T-helper 1 cell (primary cell): Measurements from ENCODE around the gene IMPACT.
A peak's percentile ranks its signal among the peaks of the same experiment; 100 is the strongest.

Source experiments
- DNase-seq, 5 donors: peaks; one replicate each; pipeline ENCODE4 v3.0.0-alpha.2; 2012 to 2020

IMPACT gene

GRCh38 chr18:24482821-24483220, 56.4 kb downstream of the IMPACT start:
- no peak for DNase-seq

GRCh38 chr18:24485681-24486080, 59.2 kb downstream of the IMPACT start:
- DNase-seq: no peak

GRCh38 chr18:24486684-24487083, 60.2 kb downstream of the IMPACT start:
- no peak for DNase-seq

GRCh38 chr18:24488824-24489493, 62.5 kb downstream of the IMPACT start:
- DNase-seq: peak in 1 of 5 donors; percentile 31

GRCh38 chr18:24490539-24490938, 64.1 kb downstream of the IMPACT start:
- DNase-seq: no peak

GRCh38 chr18:24491927-24492834, 65.7 kb downstream of the IMPACT start:
- peak in 1 of 5 donors; percentile 23 for DNase-seq

- no peak for DNase-seq
These were observed 68.1 kb downstream of the IMPACT start for GRCh38 chr18:24494586-24494985.

- no peak for DNase-seq
These were observed 70.7 kb downstream of the IMPACT start for GRCh38 chr18:24497031-24497754.

- no peak for DNase-seq
These were observed 73.3 kb downstream of the IMPACT start for GRCh38 chr18:24499814-24500213.

- no peak for DNase-seq
These were observed 73.7 kb downstream of the IMPACT start for GRCh38 chr18:24500217-24500616.

GRCh38 chr18:24500766-24501165, 74.3 kb downstream of the IMPACT start:
- no peak for DNase-seq

- no peak for DNase-seq
These were observed 76.4 kb downstream of the IMPACT start for GRCh38 chr18:24502667-24503523.
